ENCODE results near the gene MAP2K1. TPM values are rescaled to one million over a fixed set of nuclear protein-coding genes. Genes with fewer than 3 reads are reported as not detected.
A peak's percentile ranks its signal among the peaks of the same experiment; 100 is the strongest.

MAP2K1 gene
- total and polyA plus RNA-seq, 9 of the 15 experiments (the other 6 are each of a cell fraction or from before 2014, with no cell fraction given) = 7.5 to 58.3 (median 30.0) TPM

GRCh38 chr15:66390678-66391077 is 4.0 kb downstream of the MAP2K1 start (continued):
- TF ChIP-seq RREB1 (CRISPR knock-in tag; IDR thresholded peaks at IDR 0.05) (no peak), CREB1 (IDR thresholded peaks at IDR 0.05) (no peak), CREB1 (CRISPR knock-in tag; IDR thresholded peaks at IDR 0.05) (no peak), ETV6 (IDR thresholded peaks at IDR 0.05; ENCODE audit: borderline replicate concordance in 1 of 2, low read depth in 2 of 2, low read length in 1 of 2) (peak in 1 of 2 experiments; percentile 72; a peak in 1 of 4 replicates), ETV6 (CRISPR knock-in tag; IDR thresholded peaks at IDR 0.05; ENCODE audit: borderline replicate concordance) (no peak), FUS (optimal IDR thresholded peaks at IDR 0.05; ENCODE audit: low read depth, low read length) (no peak), ZNF695 (CRISPR knock-in tag; IDR thresholded peaks at IDR 0.05) (no peak), BRF1 (IDR thresholded peaks at IDR 0.05; ENCODE audit: borderline replicate concordance, extremely low read depth, insufficient read length) (no peak), BACH1 (tag; IDR thresholded peaks at IDR 0.05) (no peak), FOS (IDR thresholded peaks at IDR 0.05; ENCODE audit: extremely low read depth, insufficient read length) (no peak), DMBX1 (CRISPR knock-in tag; IDR thresholded peaks at IDR 0.05; ENCODE audit: borderline replicate concordance) (no peak), TFAP4 (CRISPR knock-in tag; IDR thresholded peaks at IDR 0.05; ENCODE audit: borderline replicate concordance) (no peak), ZNF436 (CRISPR knock-in tag; IDR thresholded peaks at IDR 0.05) (no peak), ARID2 (IDR thresholded peaks at IDR 0.05) (no peak), LCOR (CRISPR knock-in tag; IDR thresholded peaks at IDR 0.05) (no peak), THRA (IDR thresholded peaks at IDR 0.05) (no peak), ELK3 (CRISPR knock-in tag; IDR thresholded peaks at IDR 0.05) (no peak), HMBOX1 (IDR thresholded peaks at IDR 0.05) (peak; percentile 86)
